Activated CD4-positive, alpha-beta T cell treated with anti-CD3 and anti-CD28 coated beads, Interleukin-2, amount 50 U/mL, for 4 hours (primary cell): ENCODE measurements around the gene IRX6.

Experiments used
- DNase-seq, 2 experiments: peaks; one replicate each; pipeline ENCODE4 v3.0.0-alpha.2; 2020

IRX6 gene

DNA sequence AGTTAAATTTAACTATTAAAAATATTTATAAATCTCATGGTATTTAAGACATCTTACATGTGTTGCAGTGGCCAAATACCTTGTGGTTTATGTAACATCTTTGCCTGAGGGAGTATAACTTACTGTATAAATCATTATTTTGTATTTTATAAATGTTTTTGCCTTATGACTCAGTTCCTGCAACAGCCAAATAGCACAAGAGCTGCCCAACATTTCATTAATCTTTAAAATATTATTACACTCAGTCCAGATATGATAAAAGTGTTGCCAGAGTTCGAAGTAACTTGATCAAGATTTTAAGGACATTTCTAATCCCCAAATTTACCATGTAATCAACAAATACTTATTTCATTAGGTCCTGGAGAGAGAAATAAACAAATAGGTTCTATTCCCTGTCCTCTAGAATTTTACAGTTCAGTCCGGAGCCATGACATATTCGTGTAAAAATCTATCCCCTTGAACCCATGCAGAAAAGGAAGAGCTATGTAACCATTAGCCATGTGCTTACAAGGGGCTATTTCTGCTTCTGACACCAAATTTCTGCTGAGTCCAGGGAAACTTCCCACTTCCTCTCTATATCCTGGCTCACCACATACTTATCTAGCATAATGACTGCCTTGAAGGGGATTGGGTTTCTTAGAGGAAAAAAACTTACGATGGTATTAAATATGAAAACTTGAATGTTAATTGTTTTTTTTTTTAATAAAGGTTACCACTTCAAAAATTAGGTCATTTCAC is 44.0 kb downstream of the IRX6 start:
- no peak for DNase-seq

DNA sequence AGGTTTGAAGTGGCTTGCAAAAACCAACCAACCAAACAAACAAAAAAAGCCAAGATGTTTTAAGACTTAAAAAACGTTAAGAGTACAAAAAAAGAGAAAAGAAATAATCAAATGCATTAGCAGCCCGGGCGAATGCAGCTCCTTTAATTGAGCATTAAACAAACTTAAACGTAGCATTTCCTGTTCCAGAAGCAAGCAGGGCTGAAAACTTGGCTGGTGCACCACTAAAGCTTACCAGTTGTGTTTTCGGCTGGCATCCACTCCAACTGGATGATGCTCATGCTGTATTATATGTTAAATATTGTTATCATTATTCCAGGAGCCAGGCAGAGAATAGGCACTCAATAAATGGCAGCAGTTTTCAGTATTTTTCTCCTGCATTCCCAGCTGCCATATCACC is 45.1 kb downstream of the IRX6 start:
- no peak for DNase-seq

DNA sequence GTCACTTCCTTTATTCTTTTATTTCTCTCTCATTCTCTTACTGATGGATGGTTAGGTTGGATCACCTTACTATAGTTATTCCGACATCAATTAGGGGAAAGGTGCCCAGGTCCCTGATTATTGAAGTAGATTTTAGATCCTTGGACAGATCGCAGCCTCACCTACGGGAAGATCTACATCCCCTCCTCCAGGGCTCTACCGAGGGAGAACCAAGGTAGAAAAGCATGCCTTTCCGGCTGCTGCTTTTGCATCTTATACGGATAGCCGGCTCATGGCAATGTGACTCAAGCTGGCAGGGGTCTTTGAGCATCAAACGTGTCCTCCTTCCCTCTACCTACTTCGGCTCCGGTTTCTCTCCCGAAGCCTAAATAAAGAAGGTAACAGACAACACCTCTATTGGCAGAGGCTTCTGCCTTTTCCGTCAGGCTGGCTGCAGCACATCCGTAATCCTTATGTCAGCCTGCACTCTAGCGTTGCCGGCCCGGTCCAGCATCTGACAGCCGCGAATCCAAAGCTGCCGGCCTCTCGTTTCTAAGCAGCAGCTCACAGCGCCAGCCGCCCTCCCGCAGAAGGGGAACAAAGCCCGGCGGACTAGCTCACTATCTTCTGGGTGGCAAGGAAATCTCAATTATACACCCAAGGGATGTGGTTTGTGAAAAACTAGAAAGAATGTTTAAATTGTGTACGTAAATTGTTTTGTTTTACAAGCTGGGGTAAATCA is 46.9 kb downstream of the IRX6 start:
- DNase-seq = no peak

DNA sequence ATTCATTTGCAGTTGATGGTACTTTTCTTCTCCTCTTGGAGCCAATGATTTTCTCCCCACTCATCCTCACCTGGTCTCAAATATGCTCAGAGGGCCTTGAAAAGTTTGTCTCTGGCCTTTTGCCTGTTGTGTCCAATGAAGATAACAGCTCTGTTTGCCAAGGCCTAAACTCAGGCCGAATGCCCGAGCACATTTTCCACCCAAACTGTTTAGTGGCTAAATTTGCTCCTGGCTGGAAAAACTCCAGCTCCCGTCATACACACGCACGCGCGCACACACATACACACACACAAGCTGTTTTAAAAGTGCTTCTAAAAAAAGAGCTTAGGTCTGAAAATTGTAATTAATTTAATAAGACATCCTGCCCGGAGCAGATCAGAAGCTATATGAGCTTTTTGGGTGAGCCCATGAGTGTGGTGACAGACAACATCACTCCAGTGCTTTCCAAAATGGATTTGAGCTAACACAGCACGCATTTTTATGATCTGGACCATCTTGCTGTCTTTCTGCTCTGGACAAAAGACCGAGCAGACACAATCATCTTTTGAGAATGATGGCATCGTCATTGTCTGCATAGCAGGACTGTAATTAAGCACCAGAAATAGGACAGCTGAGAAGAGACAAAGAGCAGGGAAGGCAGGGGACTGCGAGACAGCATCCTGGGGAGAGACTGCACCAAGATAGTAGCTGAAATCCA is 48.9 kb downstream of the IRX6 start:
- DNase-seq = no peak

DNA sequence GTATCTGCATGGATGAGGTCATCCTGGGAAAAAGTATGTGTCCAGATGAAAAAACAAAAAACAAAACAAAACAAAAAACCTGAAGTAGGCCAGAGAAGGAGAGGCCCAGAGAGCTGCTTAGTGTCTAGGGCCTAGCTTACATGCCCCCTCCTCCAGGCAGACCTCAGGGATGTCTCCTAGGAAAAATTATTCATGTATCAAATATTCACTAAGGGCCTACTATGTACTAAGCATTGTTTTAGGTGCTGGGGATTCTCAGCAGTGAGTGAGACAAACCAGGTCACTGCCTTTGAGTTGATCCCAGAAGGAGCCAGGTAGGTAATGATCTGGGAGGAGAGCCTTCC is 49.5 kb downstream of the IRX6 start:
- DNase-seq = no peak

DNA sequence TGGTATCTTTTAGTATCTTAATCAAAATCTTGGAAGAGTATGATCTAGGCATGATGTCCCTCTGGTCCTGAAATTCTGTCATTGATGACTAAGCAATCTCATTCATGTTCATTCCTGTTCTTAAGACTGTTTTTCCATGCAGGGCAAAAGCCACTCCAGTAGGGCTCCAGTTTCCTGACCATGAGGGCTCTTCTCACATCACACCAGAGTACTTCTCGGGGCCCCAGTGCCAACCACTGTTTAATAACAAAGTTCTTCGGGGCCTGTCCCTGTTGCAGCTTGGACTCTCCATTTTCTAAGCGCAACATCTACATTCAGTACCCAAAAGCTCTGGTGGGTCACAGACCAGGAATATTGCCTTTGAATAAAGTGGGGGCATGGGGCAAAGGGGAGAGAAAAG is 52.0 kb downstream of the IRX6 start:
- no peak for DNase-seq

DNA sequence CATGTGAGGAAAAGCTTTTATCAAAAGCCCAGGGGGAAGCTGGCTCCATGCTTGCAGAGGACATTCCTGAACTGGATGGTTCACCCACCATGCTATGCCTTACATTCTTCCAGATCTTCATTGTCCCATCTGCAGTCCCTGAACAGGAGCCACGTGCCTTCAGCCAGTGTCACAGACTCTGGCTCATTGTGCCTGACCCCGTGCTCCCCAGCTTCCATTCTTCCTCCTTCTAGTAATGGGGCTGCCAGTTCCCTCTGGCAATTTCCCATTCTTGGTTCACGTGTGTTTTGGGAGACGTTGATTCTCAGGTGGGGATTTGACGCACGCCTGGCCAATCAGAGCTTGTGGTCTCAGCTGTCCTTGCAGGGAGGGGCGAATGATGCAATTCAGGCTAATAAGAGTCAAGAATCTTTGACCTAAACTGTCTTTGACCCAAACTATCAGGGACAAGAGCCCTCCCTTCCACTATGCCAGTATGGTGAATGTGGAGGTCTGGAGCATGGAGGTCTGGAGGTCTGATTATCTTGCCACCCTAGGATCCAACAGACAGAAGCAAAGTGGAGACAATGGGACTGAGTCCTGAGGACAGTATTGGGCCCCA is 52.7 kb downstream of the IRX6 start:
- DNase-seq = no peak

DNA sequence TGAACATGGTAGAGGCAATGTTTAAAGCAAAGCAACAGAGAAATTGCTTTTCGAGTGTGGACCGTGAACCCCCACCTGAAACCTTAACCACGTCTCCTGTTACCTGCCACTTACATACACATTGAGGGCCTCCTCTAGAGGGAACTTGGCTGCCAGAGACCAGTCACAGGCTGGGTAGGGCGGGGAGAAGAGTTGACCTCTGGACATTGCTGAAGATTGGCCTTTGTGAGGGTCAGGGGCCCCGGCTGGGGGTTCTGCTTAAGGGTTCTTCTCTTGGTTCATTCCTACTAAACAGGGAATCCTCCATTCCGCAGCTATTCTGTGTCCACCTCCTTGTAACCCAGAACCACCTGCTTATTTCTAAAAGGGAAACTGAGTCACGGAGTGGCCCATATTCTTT is 53.8 kb downstream of the IRX6 start:
- no peak for DNase-seq

DNA sequence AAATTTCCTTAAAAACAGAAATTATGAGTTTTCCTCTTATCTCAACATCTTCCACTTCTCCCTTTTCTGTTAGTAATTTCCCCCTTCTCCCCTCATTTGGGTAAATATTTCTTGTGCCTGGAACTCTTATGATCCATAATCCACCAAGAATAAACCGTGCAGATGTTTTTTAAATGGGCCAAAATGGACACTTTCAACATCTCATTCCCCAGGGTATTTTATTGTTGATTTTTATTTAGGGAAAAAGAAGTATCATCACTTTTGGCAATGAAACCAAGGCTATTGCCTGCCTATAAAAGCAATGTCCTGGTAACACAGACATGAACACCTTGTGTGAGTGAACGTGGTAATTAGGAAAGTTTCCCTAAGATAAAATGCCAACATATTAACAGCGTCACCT is 54.6 kb downstream of the IRX6 start:
- DNase-seq = no peak

DNA sequence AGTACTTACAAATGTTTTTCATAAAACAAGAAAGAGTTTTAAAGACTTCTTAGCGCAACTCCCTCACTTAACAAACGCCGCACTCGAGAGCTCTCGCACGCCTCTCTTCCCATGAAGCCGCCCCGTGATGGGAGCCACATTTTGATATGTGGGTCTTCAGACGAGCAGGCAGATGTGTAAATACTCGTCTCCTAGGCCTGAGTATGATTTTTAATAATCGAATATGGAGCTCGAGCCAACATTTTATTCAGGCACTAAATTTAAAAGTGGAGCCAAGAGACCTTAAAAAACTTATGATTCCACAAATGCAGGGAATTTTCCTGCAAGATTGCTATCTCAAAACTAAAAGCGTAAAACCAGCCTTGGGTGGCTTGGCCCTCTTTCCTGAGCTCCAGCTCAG is 55.4 kb downstream of the IRX6 start:
- DNase-seq = no peak

DNA sequence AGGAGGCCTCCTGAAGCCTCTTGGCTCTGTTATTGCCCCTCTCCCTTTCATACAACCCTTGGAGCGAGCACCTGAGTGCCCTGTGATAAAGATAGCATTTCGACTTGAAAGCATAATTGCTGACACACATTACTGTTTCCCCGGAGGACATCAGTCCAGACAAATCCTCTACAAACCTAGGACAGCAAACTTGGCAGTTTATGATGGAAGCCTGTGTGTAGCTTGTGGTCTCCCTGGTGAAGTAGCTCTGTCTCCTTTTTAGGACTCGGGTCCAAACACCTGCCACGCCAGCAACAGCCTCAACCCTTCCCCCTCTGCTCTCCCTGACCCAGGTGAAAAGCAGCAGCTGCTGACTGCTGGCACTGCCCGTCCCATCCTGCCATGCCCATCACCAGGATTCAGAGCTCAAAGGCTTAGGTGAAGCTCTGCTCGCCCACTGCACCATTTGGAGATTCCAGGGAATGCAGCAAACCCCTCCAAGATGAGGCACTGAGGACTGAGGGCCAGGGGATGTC is 55.9 kb downstream of the IRX6 start:
- no peak for DNase-seq
